H1 (cell line): ENCODE data around the gene GABARAPL2. TPM values are rescaled to one million over a fixed set of nuclear protein-coding genes. Genes with fewer than 3 reads are reported as not detected.
A peak's percentile ranks its signal among the peaks of the same experiment; 100 is the strongest.

Experiments
- CTCF ChIA-PET: fragments of 300-600 bp; sonication (Branson Sonifier 250); formaldehyde crosslinking; loops from one replicate; lab custom pipeline; 2021; ENCODE audit not compliant: partially characterized antibody; lab: Charles Lee
- POLR2A ChIA-PET: fragments of 300-600 bp; sonication (Branson Sonifier 250); formaldehyde crosslinking; loops from one replicate; lab custom pipeline; 2021; ENCODE audit warnings: inconsistent platforms; ENCODE audit not compliant: partially characterized antibody; lab: Charles Lee
- DNase-seq, 2 experiments: peaks; one replicate each; pipeline versions ENCODE4 v3.0.0 to v3.0.0-alpha.2; 2010 to 2022; ENCODE audit warnings: low spot score in 2 of 2, low read depth in 1 of 2, mixed read lengths in 1 of 2
- FAIRE-seq: peaks from 2 replicates; lab custom pipeline; 2011; peaks lifted over from hg19 to GRCh38; lab: Jason Lieb, UNC
- H2AFZ ChIP-seq: 2 replicates; pipeline ENCODE4 v1.8.1; 2012; ENCODE audit warnings: low read length, inconsistent platforms
- H2AK5ac ChIP-seq: 2 replicates; pipeline ENCODE4 v1.6.1; 2013; ENCODE audit warnings: low read depth, low read length
- H2BK120ac ChIP-seq: replicated peaks from 2 replicates; pipeline ENCODE3; 2013; ENCODE audit warnings: low read depth, low read length, inconsistent platforms
- H2BK12ac ChIP-seq: 2 replicates; pipeline ENCODE4 v1.6.1; 2013; ENCODE audit warnings: low read depth, low read length
- H2BK15ac ChIP-seq: 2 replicates; pipeline ENCODE4 v1.6.1; 2013; ENCODE audit warnings: low read length
- H2BK20ac ChIP-seq: 2 replicates; pipeline ENCODE4 v1.6.1; 2013; ENCODE audit warnings: low read length
- H2BK5ac ChIP-seq: 2 replicates; pipeline ENCODE4 v1.6.1; 2013; ENCODE audit warnings: low read depth, low read length
- H3K14ac ChIP-seq: 2 replicates; pipeline ENCODE4 v1.6.1; 2013; ENCODE audit warnings: inconsistent platforms; ENCODE audit not compliant: insufficient read length
- H3K18ac ChIP-seq: 2 replicates; pipeline ENCODE4 v1.6.1; 2013; ENCODE audit warnings: low read length; ENCODE audit errors: extremely low read depth
- H3K23ac ChIP-seq: 2 replicates; pipeline ENCODE4 v1.6.1; 2013; ENCODE audit warnings: inconsistent platforms; ENCODE audit not compliant: insufficient read length
- H3K23me2 ChIP-seq: 2 replicates; pipeline ENCODE4 v1.6.1; 2013; ENCODE audit warnings: low read depth, low read length
- H3K27ac ChIP-seq: 2 replicates; pipeline ENCODE4 v1.6.1; 2011; ENCODE audit warnings: low read depth, low read length, inconsistent platforms
- H3K27me3 ChIP-seq, 4 experiments: replicated peaks in 1 of 4; 1 replicate in 1 of 4; 2 replicates in 3 of 4; pipeline versions ENCODE4 v1.6.1 to v1.8.1; 2011 to 2013; ENCODE audit warnings: low read length in 3 of 4, mild to moderate bottlenecking in 3 of 4, inconsistent platforms in 2 of 4, mixed read lengths in 2 of 4, moderate library complexity in 1 of 4; ENCODE audit not compliant: control insufficient read depth in 3 of 4, insufficient read depth in 3 of 4; ENCODE audit errors: extremely low read depth in 1 of 4
- H3K36me3 ChIP-seq, 4 experiments: 2 replicates each; pipeline versions ENCODE4 v1.6.1 to v1.8.1; 2011 to 2013; ENCODE audit warnings: mild to moderate bottlenecking in 4 of 4, low read length in 3 of 4, moderate library complexity in 2 of 4, control low read depth in 1 of 4, inconsistent platforms in 1 of 4; ENCODE audit not compliant: insufficient read depth in 4 of 4, control insufficient read depth in 2 of 4
- H3K4ac ChIP-seq: replicated peaks from 2 replicates; pipeline ENCODE3; 2013; ENCODE audit warnings: low read length, low read depth, mixed read lengths, inconsistent platforms; ENCODE audit not compliant: insufficient read length
- H3K4me1 ChIP-seq, 4 experiments: replicated peaks in 1 of 4; 1 replicate in 1 of 4; 2 replicates in 3 of 4; pipeline versions ENCODE4 v1.6.1 to v1.8.1; 2011 to 2013; ENCODE audit warnings: low read length in 3 of 4, inconsistent platforms in 2 of 4, mixed read lengths in 1 of 4; ENCODE audit not compliant: insufficient read depth in 4 of 4, control insufficient read depth in 3 of 4
- H3K4me2 ChIP-seq, 2 experiments: 2 replicates each; pipeline versions ENCODE4 v1.6.1 to v1.8.1; 2011 to 2013; ENCODE audit warnings: low read depth in 2 of 2, low read length in 2 of 2, control low read depth in 1 of 2, inconsistent platforms in 1 of 2, mild to moderate bottlenecking in 1 of 2; ENCODE audit not compliant: insufficient read depth in 1 of 2
- H3K4me3 ChIP-seq, 4 experiments: fragments of 200-600, 300-600 bp in 1 of 4; sonication (generic), shearing (Covaris generic), sonication (Bioruptor Twin) in 1 of 4; 2 replicates each; pipeline versions ENCODE4 v1.5.1 to v1.8.1; 2011 to 2016; ENCODE audit warnings: low read length in 4 of 4, low read depth in 3 of 4, control low read depth in 2 of 4, inconsistent platforms in 2 of 4, mild to moderate bottlenecking in 2 of 4, mixed read lengths in 1 of 4, moderate library complexity in 1 of 4; ENCODE audit not compliant: insufficient read depth in 2 of 4; ENCODE audit errors: extremely low read depth in 1 of 4
- H3K56ac ChIP-seq: replicated peaks from 2 replicates; pipeline ENCODE3; 2013; ENCODE audit warnings: low read depth, mild to moderate bottlenecking, mixed read lengths, low read length, inconsistent platforms; ENCODE audit not compliant: insufficient read length
- H3K79me1 ChIP-seq: 2 replicates; pipeline ENCODE4 v1.6.1; 2013; ENCODE audit warnings: low read depth, low read length, control low read depth
- H3K79me2 ChIP-seq, 2 experiments: 2 replicates each; pipeline versions ENCODE4 v1.6.1 to v1.8.1; 2012 to 2013; ENCODE audit warnings: low read length in 2 of 2, mild to moderate bottlenecking in 2 of 2, inconsistent platforms in 1 of 2; ENCODE audit not compliant: insufficient read depth in 2 of 2, control insufficient read depth in 1 of 2
- H3K9ac ChIP-seq, 4 experiments: replicated peaks in 1 of 4; 1 replicate in 1 of 4; 2 replicates in 3 of 4; pipeline versions ENCODE4 v1.6.1 to v1.8.1; 2011 to 2013; ENCODE audit warnings: low read depth in 3 of 4, low read length in 3 of 4, control low read depth in 2 of 4, mild to moderate bottlenecking in 2 of 4, moderate library complexity in 2 of 4, inconsistent platforms in 1 of 4; ENCODE audit errors: extremely low read depth in 1 of 4
- H3K9me3 ChIP-seq, 2 experiments: 2 replicates each; pipeline versions ENCODE4 v1.6.1 to v1.8.1; 2012 to 2013; ENCODE audit warnings: mild to moderate bottlenecking in 2 of 2, moderate library complexity in 2 of 2, control low read depth in 1 of 2, inconsistent platforms in 1 of 2, low read depth in 1 of 2, low read length in 1 of 2, mixed read lengths in 1 of 2; ENCODE audit not compliant: insufficient read depth in 2 of 2
- H4K20me1 ChIP-seq, 2 experiments: replicated peaks in 1 of 2; 2 replicates each; pipeline versions ENCODE3 to v1.8.1; 2011 to 2013; ENCODE audit warnings: inconsistent platforms in 2 of 2, low read length in 2 of 2, mild to moderate bottlenecking in 1 of 2; ENCODE audit not compliant: insufficient read depth in 2 of 2, control insufficient read depth in 1 of 2
- H4K5ac ChIP-seq: 2 replicates; pipeline ENCODE4 v1.6.1; 2013; ENCODE audit warnings: low read length, low read depth, mixed read lengths, inconsistent platforms; ENCODE audit not compliant: insufficient read length
- H4K8ac ChIP-seq: 2 replicates; pipeline ENCODE4 v1.8.0; 2013; ENCODE audit warnings: mild to moderate bottlenecking, moderate library complexity, low read length, inconsistent platforms; ENCODE audit not compliant: insufficient read depth; ENCODE audit errors: extremely low read depth
- H4K91ac ChIP-seq: replicated peaks from 2 replicates; pipeline ENCODE3; 2013; ENCODE audit warnings: low read length, mixed read lengths, inconsistent platforms; ENCODE audit not compliant: insufficient read length
- ASH2L ChIP-seq: fragments of 200-600, 300-600 bp; sonication (generic); IDR thresholded peaks from one replicate; pipeline ENCODE4 v1.7.1; 2017; ENCODE audit warnings: low read length
- ATF2 ChIP-seq: IDR thresholded peaks from 2 replicates; pipeline ENCODE4 v1.6.1; 2012; ENCODE audit warnings: low read length, inconsistent platforms
- CBX5 ChIP-seq: fragments of 300-800, 300-1000 bp; sonication (generic); IDR thresholded peaks from 2 replicates; pipeline ENCODE4 v1.7.1; 2016; ENCODE audit warnings: antibody characterized with exemption, low read length, low read depth
- KDM5A ChIP-seq: fragments of 200-600 bp; IDR thresholded peaks from 2 replicates; pipeline ENCODE4 v1.7.1; 2012; ENCODE audit warnings: mild to moderate bottlenecking, low read length, inconsistent platforms, mixed read lengths
- SRF ChIP-seq: IDR thresholded peaks from 2 replicates; pipeline ENCODE4 v1.6.1; 2011; ENCODE audit warnings: mild to moderate bottlenecking, low read depth, low read length, moderate library complexity
- WGBS, 2 experiments: shearing (Covaris generic) in 1 of 2; methylation state at CpG; one replicate each; pipeline versions ENCODE4 v1.1.6 to v1.1.7; 2013 to 2015; ENCODE audit warnings: low lambda C conversion rate in 2 of 2, mixed read lengths in 2 of 2, inconsistent platforms in 1 of 2, low coverage in 1 of 2, missing lambda C conversion rate in 1 of 2; ENCODE audit not compliant: insufficient replicate concordance in 2 of 2, insufficient coverage in 1 of 2, insufficient read length in 1 of 2; ENCODE audit errors: extremely low coverage in 1 of 2, missing lambda C conversion rate in 1 of 2; 5-methylcytosine and 5-hydroxymethylcytosine counted together
- polyA plus RNA-seq, 7 experiments: library from polyadenylated mRNA; depleted of rRNA in 3 of 7; stranded (reverse) in 5 of 7; unstranded in 2 of 7; fragments of >200 nt in 5 of 7; fragments of 200-250 nt in 2 of 7; gene quantifications; 1 replicate in 5 of 7; 2 replicates in 1 of 7; 4 replicates in 1 of 7; pipeline versions ENCODE4 v1.2.1 to v1.2.3, GENCODE V29; 2011 to 2013; ENCODE audit warnings: missing spikeins in 2 of 7, mixed read lengths in 2 of 7
- total RNA-seq: library from RNA; stranded (reverse); fragmentation: NEBNext Ultra II Directional; extraction: Animal tissue kit (Norgen Biotek cat#: 25700); gene quantifications from 2 replicates; pipeline ENCODE4 v1.2.1, GENCODE V29; 2021

The GABARAPL2 gene
- total and polyA plus RNA-seq, 2 of the 8 experiments (the other 6 are each of a cell fraction or from before 2014, with no cell fraction given): 65.8 to 71.3 TPM

GRCh38 chr16:75526032-75526790, 40.0 kb upstream of the GABARAPL2 start:
- POLR2A ChIA-PET: interaction anchor here (1.1 to 1.6 kb wide), 2 partner anchors 9 kb away, joined by 6 read pairs; partner anchors contain the start of gene CHST5

More at GRCh38 chr16:75526032-75526790, 40.0 kb upstream of the GABARAPL2 start:
- Histone ChIP-seq H3K18ac (no peak overlapping the region), H3K56ac (no peak overlapping the region), H3K36me3 (no peaks in the 10 kb centered on the region), H2BK15ac (no peak overlapping the region), H3K4me2 (no peak overlapping the region), H2BK20ac (no peak overlapping the region), H3K79me2 (no peaks in the 10 kb centered on the region), H2AK5ac (no peak overlapping the region), H4K91ac (no peak overlapping the region), H4K8ac (no peak overlapping the region; the same call in 1 of the 2 replicates), H2AFZ (no peak overlapping the region), H2BK120ac (no peak overlapping the region), H3K23ac (no peak overlapping the region), H3K9ac (no peak overlapping the region), H3K14ac (no peak overlapping the region), H3K4me1 (no peaks in the 10 kb centered on the region), H3K79me1 (no peaks in the 10 kb centered on the region), H3K27ac (no peak overlapping the region), H3K23me2 (no peaks in the 10 kb centered on the region), H2BK5ac (no peak overlapping the region), H3K4me3 (no peak overlapping the region), H4K5ac (no peak overlapping the region), H3K9me3 (no peaks in the 10 kb centered on the region), H4K20me1 (no peaks in the 10 kb centered on the region), H3K27me3 (no peaks in the 10 kb centered on the region), H2BK12ac (no peak overlapping the region), H3K4ac (no peak overlapping the region)
- FAIRE-seq (peak; percentile 63), DNase-seq (no peak)
- CTCF ChIA-PET: interaction anchor here (0.6 to 11.4 kb wide), 5 partner anchors 8 to 222 kb away, joined by 3 to 203 read pairs (median 4); partner anchors contain the start of gene CHST5
- 88% methylated on average over 5 of the region's 5 CpGs; no CpG with 5 or more reads in 1 of the 2 experiments for WGBS, 2 experiments
- TF ChIP-seq ASH2L: peak; percentile 90
- TF ChIP-seq KDM5A: no peak
- TF ChIP-seq SRF: peak; percentile 77
- TF ChIP-seq ATF2: no peak
- no peak for TF ChIP-seq CBX5
